SJSA1 (cell line): Measurements from ENCODE around the gene FAM174C. TPM values are rescaled to one million over a fixed set of nuclear protein-coding genes. Genes with fewer than 3 reads are reported as not detected.
"Not testable (repeated sequence)": the region's sequence is repeated elsewhere in the genome, so short reads cannot be mapped to it uniquely, and the experiment has no call there.

Experiments
- DNase-seq, 2 experiments: peaks; one replicate each; pipeline ENCODE4 v3.0.0-alpha.2; 2015 to 2020; ENCODE audit warnings: low spot score in 2 of 2, low read depth in 1 of 2
- H3K27ac ChIP-seq: fragments of 250-450 bp; sonication (Bioruptor Pico); 2 replicates; pipeline ENCODE4 v1.5.1; 2020; ENCODE audit warnings: mild to moderate bottlenecking, moderate library complexity
- H3K27me3 ChIP-seq: fragments of 250-450 bp; sonication (Bioruptor Pico); replicated peaks from 2 replicates; pipeline ENCODE4 v1.5.1; 2020; ENCODE audit warnings: mild to moderate bottlenecking, moderate library complexity
- H3K36me3 ChIP-seq: fragments of 250-450 bp; sonication (Bioruptor Pico); 2 replicates; pipeline ENCODE4 v1.5.1; 2020; ENCODE audit warnings: mild to moderate bottlenecking
- H3K4me1 ChIP-seq: fragments of 250-450 bp; sonication (Bioruptor Pico); replicated peaks from 2 replicates; pipeline ENCODE4 v1.6.1; 2021; ENCODE audit warnings: mild to moderate bottlenecking
- H3K4me3 ChIP-seq: fragments of 250-450 bp; sonication (Bioruptor Pico); 2 replicates; pipeline ENCODE4 v1.5.1; 2020; ENCODE audit warnings: mild to moderate bottlenecking
- H3K9me3 ChIP-seq: fragments of 250-450 bp; sonication (Bioruptor Pico); replicated peaks from 2 replicates; pipeline ENCODE4 v1.5.1; 2020; ENCODE audit warnings: mild to moderate bottlenecking
- total RNA-seq: library from RNA; depleted of rRNA; stranded (reverse); fragments of >200 nt; shearing (Covaris generic); gene quantifications from 2 replicates; pipeline ENCODE4 v1.2.3, GENCODE V29; 2014

Gene FAM174C
- total RNA-seq, 1 experiment from 2014 or later, result 32.2 TPM

DNA sequence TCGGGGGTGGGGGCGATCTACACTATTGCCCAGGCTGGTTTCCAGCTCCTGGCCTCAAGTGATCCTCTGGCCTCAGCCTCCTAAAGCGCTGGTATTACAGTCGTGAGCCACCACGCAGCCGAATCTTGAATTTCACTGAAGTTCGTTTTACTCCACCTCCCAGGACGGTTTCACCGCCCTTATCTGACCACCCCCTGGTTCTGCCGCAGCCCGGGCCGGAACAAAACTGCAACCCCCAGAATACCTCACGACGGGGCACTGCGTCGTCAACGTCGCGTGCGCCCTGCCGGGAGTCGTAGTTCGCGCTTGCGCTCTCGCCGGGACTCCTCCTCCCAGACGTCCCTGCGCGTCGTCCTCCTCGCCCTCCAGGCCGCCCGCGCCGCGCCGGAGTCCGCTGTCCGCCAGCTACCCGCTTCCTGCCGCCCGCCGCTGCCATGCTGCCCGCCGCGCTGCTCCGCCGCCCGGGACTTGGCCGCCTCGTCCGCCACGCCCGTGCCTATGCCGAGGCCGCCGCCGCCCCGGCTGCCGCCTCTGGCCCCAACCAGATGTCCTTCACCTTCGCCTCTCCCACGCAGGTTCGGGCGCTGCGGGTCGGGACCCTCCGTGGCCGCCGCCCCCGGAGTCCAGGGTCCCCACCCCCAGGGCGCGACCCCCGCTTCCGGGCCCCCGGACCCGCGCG lies 33.8 kb upstream of the FAM174C start, which contains the start of gene ATP5F1D:
TSS of gene ATP5F1D (plus strand) at position 335 of the 679 bp plus-strand sequence. CDS start at position 435, 100 bp downstream.
- Histone ChIP-seq H3K27me3 (peaks cover 5% of the 10 kb centered on the region), H3K27ac (peak within 1 kb of the TSS; percentile 29; the same call in 1 of the 2 replicates), H3K4me1 (peaks cover 66% of the 10 kb centered on the region), H3K36me3 (peaks cover 25% of the 10 kb centered on the region), H3K9me3 (no peaks in the 10 kb centered on the region), H3K4me3 (peak within 1 kb of the TSS; percentile 90)
- DNase-seq, result peak; percentile 87 to 96

DNA sequence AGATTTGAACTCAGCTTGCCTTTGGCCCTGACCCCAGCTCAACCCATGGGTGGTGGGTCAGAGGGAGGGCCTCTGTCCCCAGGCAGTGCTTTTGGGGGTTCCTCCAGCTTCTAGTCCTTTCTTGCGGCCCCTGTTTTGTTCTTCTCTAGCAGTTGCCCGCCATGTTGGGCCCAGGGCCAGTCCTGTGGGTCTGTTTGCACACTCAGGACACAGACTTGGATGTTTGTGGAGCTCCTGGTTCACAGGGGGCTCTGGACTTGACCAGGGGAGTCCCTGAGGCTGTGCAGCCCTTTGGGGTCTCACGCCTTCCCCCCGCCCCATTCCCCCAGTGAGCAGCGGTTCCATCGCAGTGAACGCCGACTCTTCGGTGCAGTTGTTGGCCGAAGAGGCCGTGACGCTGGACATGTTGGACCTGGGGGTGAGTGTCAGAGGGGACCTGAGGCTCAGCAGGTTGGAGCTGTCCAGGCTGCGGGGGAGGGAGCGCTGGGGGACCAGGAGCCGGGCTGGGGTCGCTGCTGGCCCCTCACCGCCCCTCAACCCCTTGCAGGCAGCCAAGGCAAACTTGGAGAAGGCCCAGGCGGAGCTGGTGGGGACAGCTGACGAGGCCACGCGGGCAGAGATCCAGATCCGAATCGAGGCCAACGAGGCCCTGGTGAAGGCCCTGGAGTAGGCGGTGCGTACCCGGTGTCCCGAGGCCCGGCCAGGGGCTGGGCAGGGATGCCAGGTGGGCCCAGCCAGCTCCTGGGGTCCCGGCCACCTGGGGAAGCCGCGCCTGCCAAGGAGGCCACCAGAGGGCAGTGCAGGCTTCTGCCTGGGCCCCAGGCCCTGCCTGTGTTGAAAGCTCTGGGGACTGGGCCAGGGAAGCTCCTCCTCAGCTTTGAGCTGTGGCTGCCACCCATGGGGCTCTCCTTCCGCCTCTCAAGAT lies 31.3 kb upstream of the FAM174C start:
- H3K4me3 ChIP-seq, result no peak overlapping the region
- peaks cover 28% of the 10 kb centered on the region for H3K36me3 ChIP-seq
- H3K27ac ChIP-seq, result no peak overlapping the region
- DNase-seq, result peak; percentile 73 to 86
- peaks cover 67% of the 10 kb centered on the region for H3K4me1 ChIP-seq
- H3K27me3 ChIP-seq, result no peaks in the 10 kb centered on the region
- H3K9me3 ChIP-seq, result no peaks in the 10 kb centered on the region

DNA sequence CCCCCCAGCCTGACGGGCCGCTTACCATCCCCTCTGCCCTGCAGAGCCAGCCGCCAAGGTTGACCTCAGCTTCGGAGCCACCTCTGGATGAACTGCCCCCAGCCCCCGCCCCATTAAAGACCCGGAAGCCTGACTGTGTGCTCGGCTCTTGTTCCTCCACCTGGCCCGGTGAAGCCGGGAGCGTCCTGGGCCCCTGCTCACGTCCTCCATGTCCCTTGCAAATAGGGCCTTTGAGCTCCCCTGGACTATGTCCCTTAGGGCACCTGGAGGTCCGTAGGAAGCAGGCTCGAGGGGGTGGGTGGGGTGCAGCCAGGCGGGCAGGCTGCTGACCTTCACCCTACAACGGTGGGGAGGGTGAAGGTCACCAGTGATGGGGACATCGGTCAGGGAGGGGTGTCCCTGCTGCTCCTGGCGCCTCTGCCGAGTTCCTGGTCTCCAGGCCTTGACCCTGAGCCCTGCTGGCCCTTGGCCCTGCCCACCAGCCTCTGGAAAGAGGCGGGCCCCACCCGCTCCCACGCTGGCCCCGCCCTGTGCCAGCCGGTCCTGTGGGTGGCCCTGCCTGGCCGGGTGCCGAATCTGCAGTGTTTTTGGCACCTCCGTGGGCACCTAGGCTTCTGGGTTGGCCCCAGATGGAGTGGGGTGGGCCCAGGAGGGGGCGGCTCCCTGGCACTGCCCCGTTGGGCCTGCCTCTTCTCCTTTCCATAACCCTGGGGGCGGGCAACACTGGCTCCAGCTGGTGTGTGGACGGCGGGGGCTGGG lies 30.5 kb upstream of the FAM174C start:
- H3K36me3 ChIP-seq, result peaks cover 34% of the 10 kb centered on the region
- H3K27ac ChIP-seq, result no peak overlapping the region
- H3K27me3 ChIP-seq, result no peaks in the 10 kb centered on the region
- no peaks in the 10 kb centered on the region; the same call in 1 of the 2 replicates for H3K9me3 ChIP-seq
- DNase-seq, result no peak
- no peak overlapping the region for H3K4me3 ChIP-seq
- H3K4me1 ChIP-seq, result peaks cover 64% of the 10 kb centered on the region

DNA sequence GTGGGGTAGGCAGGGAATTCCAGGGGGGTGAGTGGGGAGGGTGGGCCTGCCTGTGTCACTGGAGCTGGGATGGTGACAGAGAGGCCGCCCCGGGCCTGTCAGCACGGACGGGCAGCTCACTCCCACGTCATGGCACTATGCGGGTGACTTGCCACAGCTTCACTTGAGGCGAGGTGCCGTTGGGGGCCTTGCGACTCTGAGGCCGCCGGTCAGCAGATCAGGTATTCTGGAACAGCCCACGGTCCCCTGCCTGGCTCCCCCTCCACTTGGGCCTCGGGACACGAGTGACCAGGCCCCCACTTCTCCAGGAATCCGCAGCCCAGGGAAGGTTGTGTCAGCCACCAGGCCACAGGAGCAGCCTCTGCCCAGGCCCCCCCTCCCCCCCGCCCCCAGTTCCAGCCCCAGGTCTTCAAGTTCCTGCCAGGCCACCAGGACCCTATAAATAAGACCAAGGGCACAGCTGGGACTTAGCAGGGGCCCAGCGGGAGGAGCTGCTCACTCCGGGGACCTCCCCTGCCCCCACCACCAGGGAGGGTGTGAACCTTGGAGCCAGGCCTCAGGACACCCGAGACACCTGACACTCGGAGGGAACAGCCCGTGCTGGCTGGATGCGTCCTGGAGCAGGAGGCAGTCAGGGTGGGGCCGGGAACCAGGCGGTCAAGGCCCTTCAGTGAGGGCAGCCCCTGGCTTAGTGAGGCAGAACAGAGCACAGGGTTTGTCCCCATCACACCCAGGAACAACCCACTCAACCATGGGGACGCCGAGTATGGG lies 29.7 kb upstream of the FAM174C start:
- no peaks in the 10 kb centered on the region for H3K27me3 ChIP-seq
- no peaks in the 10 kb centered on the region; the same call in 1 of the 2 replicates for H3K9me3 ChIP-seq
- no peak overlapping the region for H3K27ac ChIP-seq
- peaks cover 43% of the 10 kb centered on the region for H3K36me3 ChIP-seq
- H3K4me3 ChIP-seq, result no peak overlapping the region
- H3K4me1 ChIP-seq, result peaks cover 56% of the 10 kb centered on the region
- DNase-seq, result no peak

DNA sequence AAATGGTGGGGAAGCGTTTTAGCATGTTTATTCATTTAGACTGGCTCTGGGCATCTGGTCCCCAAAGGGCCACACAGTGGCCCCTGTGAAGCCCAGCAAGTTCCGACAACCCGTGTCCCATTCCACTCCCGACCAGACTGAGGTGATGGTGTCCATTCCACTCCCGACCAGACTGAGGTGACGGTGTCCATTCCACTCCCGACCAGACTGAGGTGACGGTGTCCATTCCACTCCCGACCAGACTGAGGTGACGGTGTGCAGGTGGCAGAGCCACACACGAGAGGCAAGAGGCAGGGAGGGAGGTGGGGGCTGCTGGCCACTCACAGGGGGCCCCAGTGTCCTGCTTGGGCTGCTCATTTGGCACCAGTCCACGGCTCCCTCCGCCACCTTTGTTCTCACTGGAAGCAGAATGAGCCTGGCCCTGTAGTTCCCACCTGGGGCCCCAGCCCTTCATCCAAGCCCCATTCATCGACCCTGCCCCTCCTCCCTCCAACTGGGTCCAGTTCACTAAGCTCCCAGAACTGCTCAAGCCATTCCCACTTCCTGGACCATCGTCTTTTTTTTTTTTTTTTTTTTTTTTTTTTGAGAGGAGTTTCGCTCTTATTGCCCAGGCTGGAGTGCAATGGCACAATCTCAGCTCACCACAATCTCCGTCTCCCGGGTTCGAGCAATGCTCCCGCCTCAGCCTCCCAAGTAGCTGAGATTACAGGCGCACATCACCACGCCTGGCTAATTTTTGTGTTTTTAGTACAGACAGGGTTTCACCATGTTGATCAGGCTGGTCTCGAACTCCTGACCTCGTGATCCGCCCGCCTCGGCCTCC lies 28.9 kb upstream of the FAM174C start:
- not testable (repeated sequence) for H3K9me3 ChIP-seq, H3K27me3 ChIP-seq, H3K4me3 ChIP-seq, DNase-seq, H3K27ac ChIP-seq
- peaks cover 50% of the 10 kb centered on the region for H3K4me1 ChIP-seq
- H3K36me3 ChIP-seq, result peaks cover 50% of the 10 kb centered on the region

DNA sequence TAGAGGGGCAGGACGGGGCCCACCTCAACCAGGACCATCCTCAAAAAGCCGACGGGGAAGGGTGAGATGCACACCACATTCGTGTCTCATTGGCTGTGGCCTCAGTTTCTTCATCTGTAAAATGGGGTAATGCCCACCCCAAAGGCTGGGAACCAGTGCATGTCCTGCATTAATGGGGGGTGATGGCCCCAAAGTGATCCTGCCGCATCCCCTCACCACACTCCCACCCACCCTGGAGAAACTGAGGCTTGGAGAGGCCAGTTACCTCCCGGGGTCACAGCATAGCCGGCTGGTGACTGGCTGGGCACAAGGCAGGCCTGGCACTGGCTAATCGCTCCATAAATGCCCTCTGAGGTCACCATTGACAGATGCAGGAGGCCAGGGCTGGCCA lies 27.6 kb upstream of the FAM174C start:
- Histone ChIP-seq H3K4me3 (peak overlapping the region; percentile 89), H3K4me1 (peaks cover 47% of the 10 kb centered on the region), H3K27me3 (no peaks in the 10 kb centered on the region), H3K36me3 (peaks cover 51% of the 10 kb centered on the region), H3K9me3 (no peaks in the 10 kb centered on the region; the same call in 1 of the 2 replicates), H3K27ac (peak overlapping the region; percentile 98)
- DNase-seq, result no peak

DNA sequence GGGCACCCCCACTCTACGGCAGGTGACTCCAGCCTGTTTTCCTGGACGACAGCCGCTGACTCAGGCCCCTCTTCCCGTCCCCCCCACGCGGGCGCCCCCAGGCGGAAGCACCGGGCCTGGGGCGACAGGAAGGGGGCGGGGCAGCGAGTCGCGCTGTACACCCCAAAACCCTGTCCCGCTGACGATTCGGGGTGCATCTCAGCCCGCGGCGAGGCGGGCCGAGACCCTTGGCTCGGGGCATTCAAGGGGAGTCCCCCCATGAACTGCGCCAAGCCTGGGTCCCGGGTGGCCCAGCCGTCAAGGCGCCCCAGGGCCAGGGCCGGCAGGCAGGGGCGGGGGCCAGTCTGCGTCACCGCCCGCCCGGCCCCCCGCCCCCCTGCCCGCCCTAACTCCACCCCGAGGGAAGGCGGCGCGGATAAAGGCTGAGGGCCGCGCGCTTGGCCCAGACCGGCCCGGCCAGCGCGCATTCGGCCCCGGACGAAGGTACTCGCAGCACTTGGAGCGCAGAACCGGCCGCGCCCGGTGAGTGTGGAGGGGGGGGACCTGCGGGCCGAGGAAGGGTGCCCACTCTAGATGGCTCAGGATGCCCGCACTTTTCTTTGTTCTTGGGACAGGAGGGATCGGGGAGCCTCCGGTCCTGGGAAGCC lies 27.1 kb upstream of the FAM174C start, which contains the start of gene MIDN:
TSS of gene MIDN (plus strand) at position 445 of the 647 bp plus-strand sequence. CDS start 1,714 bp downstream, outside the sequence.
- H3K27ac ChIP-seq, result peak within 1 kb of the TSS; percentile 98
- H3K4me3 ChIP-seq, result peak within 1 kb of the TSS; percentile 89
- H3K9me3 ChIP-seq, result no peaks in the 10 kb centered on the region; the same call in 1 of the 2 replicates
- peaks cover 48% of the 10 kb centered on the region for H3K36me3 ChIP-seq
- peak; percentile 87 to 96 for DNase-seq
- H3K27me3 ChIP-seq, result no peaks in the 10 kb centered on the region
- H3K4me1 ChIP-seq, result peaks cover 51% of the 10 kb centered on the region

DNA sequence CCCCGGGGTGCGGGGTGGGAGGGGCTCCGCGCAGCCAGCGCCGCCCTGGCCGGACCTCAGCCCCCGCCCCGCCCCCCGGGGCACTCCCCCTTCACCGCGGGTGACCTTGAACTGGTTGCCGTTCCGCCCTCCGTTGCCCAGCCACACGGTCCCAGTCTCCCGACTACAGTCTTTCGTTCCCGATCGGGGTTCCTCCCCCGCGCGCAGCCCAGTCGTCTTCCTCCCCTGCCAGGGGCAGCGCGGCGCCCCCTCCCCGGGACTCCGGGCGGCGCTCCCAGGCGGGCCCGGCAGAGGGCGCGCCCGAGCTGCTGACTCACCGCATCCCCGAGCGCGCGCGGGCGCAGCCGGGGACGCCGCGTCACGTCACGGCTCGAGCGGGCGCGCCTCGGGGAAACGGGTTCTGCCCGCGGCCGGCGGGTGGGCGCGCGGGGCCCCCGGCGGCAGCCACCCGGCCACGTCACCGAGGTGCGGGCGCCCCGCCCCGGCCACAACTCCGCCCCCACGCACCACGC lies 26.5 kb upstream of the FAM174C start:
- H3K4me3 ChIP-seq, result peak overlapping the region; percentile 89
- H3K9me3 ChIP-seq, result no peaks in the 10 kb centered on the region; the same call in 1 of the 2 replicates
- peak overlapping the region; percentile 98 for H3K27ac ChIP-seq
- peaks cover 54% of the 10 kb centered on the region for H3K4me1 ChIP-seq
- H3K36me3 ChIP-seq, result peaks cover 49% of the 10 kb centered on the region
- H3K27me3 ChIP-seq, result no peaks in the 10 kb centered on the region
- peak in 1 of 2 experiments; percentile 87 for DNase-seq

DNA sequence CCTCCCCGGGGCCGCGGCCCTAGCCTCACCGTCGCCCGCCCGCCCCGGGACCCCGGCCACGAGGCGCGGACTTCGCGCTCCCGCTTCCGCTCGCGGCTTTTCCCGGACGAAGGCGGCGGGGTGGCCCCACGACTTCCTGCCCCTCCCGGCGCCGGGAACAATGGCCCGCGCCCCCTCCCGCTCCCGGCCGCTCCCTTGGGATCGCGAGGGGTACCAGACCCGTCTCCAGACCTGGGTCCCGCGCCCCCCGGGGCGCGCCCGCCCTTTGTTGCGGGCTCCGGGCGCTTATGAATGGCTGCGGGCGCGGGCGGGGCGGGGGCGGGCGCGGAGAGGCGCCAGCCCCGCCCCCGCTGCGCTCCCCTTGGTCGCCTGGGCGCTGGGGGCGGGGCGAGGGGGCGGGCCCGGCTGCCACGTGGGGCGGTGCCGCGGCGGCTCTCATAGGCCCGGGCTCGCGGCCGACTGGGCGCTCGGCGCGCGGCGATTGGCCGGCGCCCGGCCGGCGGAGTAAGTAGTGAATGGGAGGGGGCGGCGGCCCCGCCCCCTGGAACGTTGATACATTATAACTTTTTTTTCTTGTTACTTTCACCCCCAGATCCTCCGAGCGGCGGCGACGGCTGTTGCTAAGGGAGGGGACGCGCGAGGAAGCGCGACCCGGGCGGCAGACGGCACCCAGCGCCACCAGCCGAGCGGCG lies 25.9 kb upstream of the FAM174C start:
- H3K27me3 ChIP-seq, result no peaks in the 10 kb centered on the region
- H3K4me3 ChIP-seq, result peak overlapping the region; percentile 89
- peak overlapping the region; percentile 98 for H3K27ac ChIP-seq
- no peaks in the 10 kb centered on the region; the same call in 1 of the 2 replicates for H3K9me3 ChIP-seq
- peaks cover 54% of the 10 kb centered on the region for H3K4me1 ChIP-seq
- peaks cover 49% of the 10 kb centered on the region for H3K36me3 ChIP-seq
- DNase-seq, result peak; percentile 95 to 96

DNA sequence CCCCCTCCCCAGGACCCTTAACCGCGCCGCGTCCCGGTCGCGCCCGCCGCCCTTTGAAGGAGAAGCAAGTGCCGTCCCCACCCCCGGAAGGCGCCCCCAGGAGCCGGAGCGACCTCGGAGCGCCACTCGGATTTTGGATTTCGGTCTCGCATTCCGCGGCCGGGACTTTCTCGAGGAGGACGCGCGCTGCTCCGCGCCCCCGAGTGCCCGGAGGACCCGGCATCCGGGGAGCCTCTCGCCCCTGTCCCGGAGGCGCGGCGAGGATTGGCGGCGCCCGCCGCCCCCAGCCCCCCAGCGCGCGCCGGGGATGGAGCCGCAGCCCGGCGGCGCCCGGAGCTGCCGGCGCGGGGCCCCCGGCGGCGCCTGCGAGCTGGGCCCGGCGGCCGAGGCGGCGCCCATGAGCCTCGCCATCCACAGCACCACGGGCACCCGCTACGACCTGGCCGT lies 25.3 kb upstream of the FAM174C start:
- DNase-seq, result no peak
- H3K27ac ChIP-seq, result peak overlapping the region; percentile 94
- peak overlapping the region; percentile 89 for H3K4me3 ChIP-seq

More for the DNA sequence above, 25.3 kb upstream of the FAM174C start:
- Histone ChIP-seq H3K4me1 (peaks cover 54% of the 10 kb centered on the region), H3K36me3 (peaks cover 49% of the 10 kb centered on the region), H3K9me3 (no peaks in the 10 kb centered on the region; the same call in 1 of the 2 replicates), H3K27me3 (no peaks in the 10 kb centered on the region)
